Sigmoid colon (tissue), 7 donors: ENCODE results near the gene SYT7. TPM values are rescaled to one million over a fixed set of nuclear protein-coding genes. Genes with fewer than 3 reads are reported as not detected.

Experiments used
- DNase-seq: peaks from one replicate; pipeline ENCODE4 v3.0.0-alpha.2; 2019
- H3K27ac ChIP-seq, 4 donors: fragments of 200-600 bp; sonication (generic); one replicate each; pipeline ENCODE4 v1.5.1; 2016 to 2019; ENCODE audit warnings: mild to moderate bottlenecking in 1 of 4
- H3K27me3 ChIP-seq, 3 donors: fragments of 200-600 bp; sonication (generic); one replicate each; pipeline ENCODE4 v1.5.1; 2019; ENCODE audit warnings: mild to moderate bottlenecking in 1 of 3
- H3K36me3 ChIP-seq, 4 donors: fragments of 200-600 bp; sonication (generic); one replicate each; pipeline ENCODE4 v1.5.1; 2016 to 2019
- H3K4me1 ChIP-seq, 4 donors: fragments of 200-600 bp; sonication (generic); one replicate each; pipeline ENCODE4 v1.5.1; 2017 to 2019
- H3K4me3 ChIP-seq, 4 donors: fragments of 200-600 bp; sonication (generic); one replicate each; pipeline ENCODE4 v1.5.1; 2017 to 2019; ENCODE audit warnings: mild to moderate bottlenecking in 2 of 4, moderate library complexity in 1 of 4
- H3K9me3 ChIP-seq, 4 donors: fragments of 200-600 bp in 3 of 4; sonication (generic) in 3 of 4; one replicate each; pipeline versions ENCODE4 v1.5.1 to v1.6.1; 2013 to 2019
- CTCF ChIP-seq, 4 experiments: fragments of 450-650 bp in 3 of 4; fragments of 200-600 bp in 1 of 4; IDR thresholded peaks; one replicate each; pipeline ENCODE4 v1.5.1; 2016 to 2019; ENCODE audit warnings: antibody characterized with exemption in 4 of 4, mild to moderate bottlenecking in 3 of 4, moderate library complexity in 2 of 4
- EP300 ChIP-seq, 4 donors: sonication (generic); formaldehyde crosslinking; IDR thresholded peaks; one replicate each; pipeline ENCODE4 v1.6.1; 2017; ENCODE audit warnings: antibody characterized with exemption in 4 of 4
- POLR2A ChIP-seq, 2 donors: fragments of 450-650 bp; IDR thresholded peaks; one replicate each; pipeline ENCODE4 v1.6.1; 2016; ENCODE audit warnings: antibody characterized with exemption in 2 of 2, mild to moderate bottlenecking in 2 of 2, moderate library complexity in 2 of 2
- POLR2AphosphoS5 ChIP-seq, 4 donors: sonication (generic); formaldehyde crosslinking; IDR thresholded peaks; one replicate each; pipeline ENCODE4 v1.6.1; 2017; ENCODE audit warnings: antibody characterized with exemption in 4 of 4
- WGBS, 2 donors: extraction: QIAGEN DNeasy Blood & Tissue Kit; methylation state at CpG; one replicate each; pipeline ENCODE4 v1.1.7; 2013; 5-methylcytosine and 5-hydroxymethylcytosine counted together
- intact Hi-C: fragments of 100-400 bp; cut with DNase I; formaldehyde crosslinking; loops from one replicate; pipeline ENCODE4 v1.15.1; 2023
- polyA plus RNA-seq, 3 donors: library from polyadenylated mRNA; stranded (reverse); fragments of 200-250 nt; gene quantifications; one replicate each; pipeline ENCODE4 v1.2.3, GENCODE V29; 2013
- total RNA-seq, 4 donors: library from RNA; depleted of rRNA; stranded (reverse); fragments of >200 nt; gene quantifications; one replicate each; pipeline ENCODE4 v1.1.0, GENCODE V29; 2016
- donor health status: healthy with polysubstance abuse.
- donor health status: Bipolar disorder and iron deficiency.
- donor health status: healthy.

SYT7 gene
- total and polyA plus RNA-seq, 7 donors, result 0.66 to 8.4 (median 3.6) TPM

- H3K4me3 ChIP-seq, result peak overlapping the region in 2 of 4 donors; percentile 20 to 28
- 24 to 27% methylated on average over 23 of the region's 23 CpGs for WGBS, 2 donors
- DNase-seq, result no peak
These were observed 64.0 kb downstream of the SYT7 start for GRCh38 chr11:61516675-61517572.

GRCh38 chr11:61516191-61516590 is 64.7 kb downstream of the SYT7 start:
- no peaks in the 10 kb centered on the region for H3K36me3 ChIP-seq
- peak overlapping the region in 2 of 4 donors; percentile 20 to 28 for H3K4me3 ChIP-seq
- no peak for DNase-seq
- peaks cover 0 to 6% (median 5%) of the 10 kb centered on the region in 3 donors for H3K27me3 ChIP-seq
- TF ChIP-seq POLR2AphosphoS5 (IDR thresholded peaks at IDR 0.05) (no peak), POLR2A (IDR thresholded peaks at IDR 0.05) (no peak), CTCF (IDR thresholded peaks at IDR 0.05) (no peak), EP300 (IDR thresholded peaks at IDR 0.05) (no peak)
- no peaks in the 10 kb centered on the region for H3K9me3 ChIP-seq
- 40 to 57% methylated on average over 22 of the region's 22 CpGs for WGBS, 2 donors
- intact Hi-C loops, result loop anchor here (1.0 kb wide), 1 partner anchor 70 kb away; no protein-coding TSS in a partner anchor
- peak overlapping the region in 2 of 4 donors; percentile 21 to 40 for H3K27ac ChIP-seq
- H3K4me1 ChIP-seq, result peaks cover 0 to 13% (median 10%) of the 10 kb centered on the region in 4 donors

More at GRCh38 chr11:61516675-61517572, 64.0 kb downstream of the SYT7 start:
- intact Hi-C loops, result loop anchor here (1.0 kb wide), 3 partner anchors 39 to 71 kb away; partner anchors contain the start of gene SYT7
- no peaks in the 10 kb centered on the region for H3K9me3 ChIP-seq
- peaks cover 0 to 5% (median 0%) of the 10 kb centered on the region in 3 donors for H3K27me3 ChIP-seq
- H3K4me1 ChIP-seq, result peaks cover 0 to 13% (median 10%) of the 10 kb centered on the region in 4 donors
- peak overlapping the region in 2 of 4 donors; percentile 21 to 40 for H3K27ac ChIP-seq
- TF ChIP-seq CTCF (IDR thresholded peaks at IDR 0.05), result peak; percentile 97 to 100 (median 98)
- TF ChIP-seq POLR2A (IDR thresholded peaks at IDR 0.05), result no peak
- no peaks in the 10 kb centered on the region for H3K36me3 ChIP-seq

GRCh38 chr11:61515686-61516085 is 65.2 kb downstream of the SYT7 start:
- WGBS, 2 donors, result 87 to 89% methylated on average over 10 of the region's 10 CpGs
- Histone ChIP-seq H3K27ac (peak overlapping the region in 1 of 4 donors; percentile 21), H3K36me3 (no peaks in the 10 kb centered on the region), H3K27me3 (peaks cover 1 to 11% (median 10%) of the 10 kb centered on the region in 3 donors), H3K4me1 (peaks cover 0 to 16% (median 13%) of the 10 kb centered on the region in 4 donors), H3K9me3 (no peaks in the 10 kb centered on the region), H3K4me3 (no peak overlapping the region)
- intact Hi-C loops, result loop anchor here (1.0 kb wide), 1 partner anchor 69 kb away; no protein-coding TSS in a partner anchor
- TF ChIP-seq CTCF (IDR thresholded peaks at IDR 0.05) (no peak), POLR2A (IDR thresholded peaks at IDR 0.05) (no peak), EP300 (IDR thresholded peaks at IDR 0.05) (no peak), POLR2AphosphoS5 (IDR thresholded peaks at IDR 0.05) (no peak)
- no peak for DNase-seq

- 81 to 86% methylated on average over 11 of the region's 11 CpGs for WGBS, 2 donors
- Histone ChIP-seq H3K36me3 (no peaks in the 10 kb centered on the region), H3K27ac (peak overlapping the region in 2 of 4 donors; percentile 76 to 81), H3K4me3 (no peak overlapping the region), H3K9me3 (no peaks in the 10 kb centered on the region), H3K27me3 (peaks cover 3 to 24% (median 24%) of the 10 kb centered on the region in 3 donors), H3K4me1 (peaks cover 0 to 30% (median 27%) of the 10 kb centered on the region in 4 donors)
- TF ChIP-seq CTCF (IDR thresholded peaks at IDR 0.05) (no peak), POLR2A (IDR thresholded peaks at IDR 0.05) (no peak), EP300 (IDR thresholded peaks at IDR 0.05) (no peak), POLR2AphosphoS5 (IDR thresholded peaks at IDR 0.05) (no peak)
- intact Hi-C loops, result no loop called here
- DNase-seq, result no peak
These were observed 66.6 kb downstream of the SYT7 start for GRCh38 chr11:61514050-61514917.
